Prostate gland (tissue), 2 donors: ENCODE measurements around the gene MRM3.

ENCODE experiments used
- CTCF ChIP-seq, 4 experiments: fragments of 200-600 bp in 2 of 4; fragments of 450-650 bp in 2 of 4; sonication (generic) in 2 of 4; IDR thresholded peaks; 1 replicate in 3 of 4; 2 replicates in 1 of 4; pipeline ENCODE4 v1.5.1; 2016 to 2019; ENCODE audit warnings: antibody characterized with exemption in 4 of 4, mild to moderate bottlenecking in 2 of 4, moderate library complexity in 2 of 4
- POLR2A ChIP-seq: fragments of 450-650 bp; IDR thresholded peaks from one replicate; pipeline ENCODE4 v1.6.1; 2016; ENCODE audit warnings: antibody characterized with exemption, mild to moderate bottlenecking

GRCh38 chr17:746181-746580, 36.0 kb upstream of the MRM3 start:
- TF ChIP-seq CTCF (IDR thresholded peaks at IDR 0.05) (no peak), POLR2A (no peak)
